NB4 (cell line): ENCODE results near the gene CRAT.

ENCODE experiments used
- CTCF ChIP-seq: IDR thresholded peaks from one replicate; pipeline ENCODE4 v1.5.1; 2012; ENCODE audit warnings: low read depth, low read length
- MAX ChIP-seq: IDR thresholded peaks from 2 replicates; pipeline ENCODE4 v1.6.1; 2011; ENCODE audit warnings: low read depth, low read length
- MYC ChIP-seq: IDR thresholded peaks from 2 replicates; pipeline ENCODE4 v1.6.1; 2011; ENCODE audit warnings: low read depth, low read length
- POLR2A ChIP-seq: IDR thresholded peaks from 2 replicates; pipeline ENCODE4 v1.6.1; 2011; ENCODE audit warnings: mild to moderate bottlenecking; ENCODE audit not compliant: insufficient read length; ENCODE audit errors: extremely low read depth

- TF ChIP-seq CTCF = no peak
- TF ChIP-seq POLR2A = no peak
- TF ChIP-seq MAX = no peak
- no peak for TF ChIP-seq MYC
Measured at GRCh38 chr9:129133082-129133481, 22.5 kb upstream of the CRAT start.
